Neural progenitor cell (in vitro differentiated cells): ENCODE measurements around the gene AREG. TPM values are rescaled to one million over a fixed set of nuclear protein-coding genes. Genes with fewer than 3 reads are reported as not detected.

ENCODE experiments used
- DNase-seq: peaks from one replicate; pipeline ENCODE4 v3.0.0-alpha.2; 2016; ENCODE audit warnings: low spot score
- H2AFZ ChIP-seq: fragments of 200-600 bp; sonication (generic); replicated peaks from 2 replicates; pipeline ENCODE4 v1.6.1; 2016; ENCODE audit warnings: antibody characterized with exemption
- H3F3A ChIP-seq: fragments of 200-600 bp; sonication (generic); 2 replicates; pipeline ENCODE4 v1.6.1; 2016; ENCODE audit warnings: antibody characterized with exemption, low read depth
- H3K27ac ChIP-seq: fragments of 200-600 bp; sonication (generic); 2 replicates; pipeline ENCODE4 v1.5.1; 2016; ENCODE audit warnings: mild to moderate bottlenecking
- H3K27me3 ChIP-seq: fragments of 200-600 bp; sonication (generic); 2 replicates; pipeline ENCODE4 v1.6.1; 2016; ENCODE audit warnings: mild to moderate bottlenecking, moderate library complexity
- H3K36me3 ChIP-seq: fragments of 200-600 bp; sonication (generic); 2 replicates; pipeline ENCODE4 v1.5.1; 2016
- H3K4me1 ChIP-seq: fragments of 200-600 bp; sonication (generic); 2 replicates; pipeline ENCODE4 v1.6.1; 2016; ENCODE audit warnings: mixed run types
- H3K4me2 ChIP-seq: fragments of 200-600 bp; sonication (generic); 2 replicates; pipeline ENCODE4 v1.6.1; 2016
- H3K4me3 ChIP-seq: fragments of 200-600 bp; sonication (generic); 2 replicates; pipeline ENCODE4 v1.5.1; 2016
- H3K79me2 ChIP-seq: fragments of 200-600 bp; sonication (generic); 2 replicates; pipeline ENCODE4 v1.6.1; 2016; ENCODE audit warnings: low read depth
- H3K9ac ChIP-seq: fragments of 200-600 bp; sonication (generic); 2 replicates; pipeline ENCODE4 v1.6.1; 2016
- H3K9me3 ChIP-seq: fragments of 200-600 bp; sonication (generic); 2 replicates; pipeline ENCODE4 v1.5.1; 2016; ENCODE audit warnings: low read depth
- H4K20me1 ChIP-seq: fragments of 200-600 bp; sonication (generic); 2 replicates; pipeline ENCODE4 v1.6.1; 2016; ENCODE audit warnings: low read depth
- H3K27ac Mint-ChIP-seq: 3 replicates; pipeline ENCODE4 v1.8.0; 2021; ENCODE audit warnings: mixed read lengths
- H3K27me3 Mint-ChIP-seq: 2 replicates; pipeline ENCODE4 v1.8.0; 2022; ENCODE audit warnings: low read depth, mild to moderate bottlenecking, inconsistent platforms, moderate library complexity, mixed read lengths; ENCODE audit not compliant: insufficient read depth
- H3K36me3 Mint-ChIP-seq: 3 replicates; pipeline ENCODE4 v1.8.0; 2021; ENCODE audit warnings: mixed read lengths
- H3K4me1 Mint-ChIP-seq: 3 replicates; pipeline ENCODE4 v1.8.0; 2021; ENCODE audit warnings: mixed read lengths
- H3K4me3 Mint-ChIP-seq: 3 replicates; pipeline ENCODE4 v1.8.0; 2021; ENCODE audit warnings: mild to moderate bottlenecking, moderate library complexity, mixed read lengths
- H3K9me3 Mint-ChIP-seq: 3 replicates; pipeline ENCODE4 v1.8.0; 2020; ENCODE audit warnings: mixed read lengths
- CTCF ChIP-seq: fragments of 200-600 bp; sonication (generic); IDR thresholded peaks from 2 replicates; pipeline ENCODE4 v1.5.1; 2017; ENCODE audit warnings: antibody characterized with exemption, mild to moderate bottlenecking
- EZH2 ChIP-seq: fragments of 200-600 bp; sonication (generic); IDR thresholded peaks from 2 replicates; pipeline ENCODE4 v1.6.1; 2017; ENCODE audit warnings: antibody characterized with exemption, mild to moderate bottlenecking, moderate library complexity
- EZH2phosphoT487 ChIP-seq: fragments of 200-600 bp; sonication (generic); IDR thresholded peaks from 2 replicates; pipeline ENCODE4 v1.6.1; 2017; ENCODE audit warnings: antibody characterized with exemption
- total RNA-seq: library from RNA; depleted of rRNA; stranded (reverse); fragments of >200 nt; gene quantifications from 2 replicates; pipeline ENCODE4 v1.2.3, GENCODE V29; 2015; ENCODE audit warnings: low replicate concordance

Gene AREG
- total RNA-seq, 1 donor from 2014 or later, result not detected

GRCh38 chr4:74408639-74409038 lies 36.3 kb upstream of the AREG start:
- no peaks in the 10 kb centered on the region for H3F3A ChIP-seq
- Mint-ChIP-seq H3K27me3 (no peaks in the 10 kb centered on the region), H3K4me3 (no peak overlapping the region), H3K36me3 (no peaks in the 10 kb centered on the region), H3K9me3 (no peaks in the 10 kb centered on the region), H3K4me1 (no peaks in the 10 kb centered on the region), H3K27ac (no peak overlapping the region)
- H3K4me1 ChIP-seq, result no peaks in the 10 kb centered on the region
- H4K20me1 ChIP-seq, result no peaks in the 10 kb centered on the region
- no peaks in the 10 kb centered on the region for H3K27me3 ChIP-seq
- TF ChIP-seq CTCF (no peak), EZH2 (no peak), EZH2phosphoT487 (no peak)
- DNase-seq, result no peak
- H3K4me2 ChIP-seq, result no peak overlapping the region
- H3K27ac ChIP-seq, result no peak overlapping the region
- H2AFZ ChIP-seq, result no peak overlapping the region
- H3K36me3 ChIP-seq, result no peaks in the 10 kb centered on the region
- H3K79me2 ChIP-seq, result no peaks in the 10 kb centered on the region
- H3K4me3 ChIP-seq, result no peak overlapping the region
- no peak overlapping the region for H3K9ac ChIP-seq
- H3K9me3 ChIP-seq, result no peaks in the 10 kb centered on the region

- no peak overlapping the region for H3K27ac ChIP-seq
- Mint-ChIP-seq H3K27ac (no peak overlapping the region), H3K36me3 (no peaks in the 10 kb centered on the region), H3K27me3 (no peaks in the 10 kb centered on the region), H3K4me1 (no peaks in the 10 kb centered on the region), H3K4me3 (no peak overlapping the region), H3K9me3 (no peaks in the 10 kb centered on the region)
- H3K9me3 ChIP-seq, result no peaks in the 10 kb centered on the region
- H3K4me2 ChIP-seq, result no peak overlapping the region
- no peak overlapping the region for H3K4me3 ChIP-seq
- H3K36me3 ChIP-seq, result no peaks in the 10 kb centered on the region
- no peak for DNase-seq
- no peaks in the 10 kb centered on the region for H4K20me1 ChIP-seq
- no peaks in the 10 kb centered on the region for H3F3A ChIP-seq
- no peaks in the 10 kb centered on the region for H3K27me3 ChIP-seq
- H3K79me2 ChIP-seq, result no peaks in the 10 kb centered on the region
- no peak for TF ChIP-seq EZH2
- no peak for TF ChIP-seq CTCF
- TF ChIP-seq EZH2phosphoT487, result no peak
- no peak overlapping the region for H2AFZ ChIP-seq
- H3K9ac ChIP-seq, result no peak overlapping the region
- H3K4me1 ChIP-seq, result no peaks in the 10 kb centered on the region
These were observed 34.7 kb upstream of the AREG start for GRCh38 chr4:74410272-74410671.

- Histone ChIP-seq H2AFZ (no peak overlapping the region), H3K4me3 (no peak overlapping the region), H4K20me1 (no peaks in the 10 kb centered on the region), H3K27ac (no peak overlapping the region), H3K79me2 (no peaks in the 10 kb centered on the region), H3K4me1 (no peaks in the 10 kb centered on the region), H3K9ac (no peak overlapping the region), H3K4me2 (no peak overlapping the region), H3K36me3 (no peaks in the 10 kb centered on the region), H3K9me3 (no peaks in the 10 kb centered on the region), H3F3A (no peaks in the 10 kb centered on the region), H3K27me3 (no peaks in the 10 kb centered on the region)
- Mint-ChIP-seq H3K4me1 (no peaks in the 10 kb centered on the region), H3K4me3 (no peak overlapping the region), H3K36me3 (no peaks in the 10 kb centered on the region), H3K27me3 (no peaks in the 10 kb centered on the region), H3K9me3 (no peaks in the 10 kb centered on the region), H3K27ac (no peak overlapping the region)
- no peak for DNase-seq
- TF ChIP-seq CTCF (no peak), EZH2phosphoT487 (no peak), EZH2 (no peak)
These were observed 32.7 kb upstream of the AREG start for GRCh38 chr4:74412225-74412624.
